ENCODE measurements around the gene TAF4B. TPM values are rescaled to one million over a fixed set of nuclear protein-coding genes. Genes with fewer than 3 reads are reported as not detected.

The TAF4B gene
- total RNA-seq, 1 donor = 5.1 TPM

- H3K79me2 ChIP-seq (ENCODE audit: insufficient read depth, low read length) = no peaks in the 10 kb centered on the region
- H3K4me3 ChIP-seq (ENCODE audit: insufficient read depth, low read length) = no peak overlapping the region
- H3K27ac ChIP-seq (ENCODE audit: low read depth, low read length) = peak overlapping the region; percentile 84
- peak overlapping the region; percentile 43 for H3K4me2 ChIP-seq (ENCODE audit: insufficient read depth, low read length)
- no peak overlapping the region for H2AFZ ChIP-seq (ENCODE audit: low read length)
- no peaks in the 10 kb centered on the region for H3K9me3 ChIP-seq (ENCODE audit: low read depth, low read length)
- no peak for TF ChIP-seq CTCF (IDR thresholded peaks at IDR 0.05; ENCODE audit: extremely low read depth, low read depth, low read length)
- H4K20me1 ChIP-seq (ENCODE audit: insufficient read depth, low read length) = no peaks in the 10 kb centered on the region
- H3K36me3 ChIP-seq (ENCODE audit: insufficient read depth, low read length) = no peaks in the 10 kb centered on the region
- H3K4me1 ChIP-seq (ENCODE audit: insufficient read depth, low read length) = peaks cover 18% of the 10 kb centered on the region
- DNase-seq (ENCODE audit: insufficient read length, low spot score, missing footprints) = no peak
- no peaks in the 10 kb centered on the region for H3K27me3 ChIP-seq (ENCODE audit: insufficient read depth, low read length)
Measured at GRCh38 chr18:26386441-26386840, 160.2 kb downstream of the TAF4B start.

DNA sequence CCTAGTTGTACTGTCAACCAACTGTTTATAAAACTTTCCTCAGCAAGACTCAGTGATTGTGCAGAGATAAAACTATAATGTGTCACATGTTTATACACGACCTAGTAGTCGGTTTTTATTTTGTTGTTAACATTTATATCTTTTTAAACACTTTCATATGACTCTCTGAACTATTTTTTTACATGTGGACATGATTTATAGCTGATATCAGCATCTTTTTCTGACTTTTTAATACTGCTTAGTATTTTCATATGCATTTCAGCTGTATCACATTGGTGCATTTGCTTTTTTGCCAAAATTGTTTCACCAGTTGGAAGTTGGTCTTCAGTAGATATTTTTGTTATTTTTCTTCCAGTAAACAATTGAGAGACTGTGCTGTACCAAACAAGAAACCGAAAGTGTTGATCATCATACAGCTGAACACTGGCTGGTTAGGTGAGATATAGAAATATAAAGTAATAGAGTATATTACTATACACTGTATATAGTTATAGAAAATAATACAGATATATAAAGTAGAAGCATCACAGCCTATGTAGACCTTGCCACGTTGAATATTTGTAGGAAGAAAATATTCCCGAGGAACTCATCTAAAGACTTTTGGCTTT lies 167.9 kb downstream of the TAF4B start:
- no peak overlapping the region for H3K4me2 ChIP-seq (ENCODE audit: insufficient read depth, low read length)
- TF ChIP-seq CTCF (IDR thresholded peaks at IDR 0.05; ENCODE audit: extremely low read depth, low read depth, low read length) = no peak
- H3K4me1 ChIP-seq (ENCODE audit: insufficient read depth, low read length) = no peaks in the 10 kb centered on the region
- H4K20me1 ChIP-seq (ENCODE audit: insufficient read depth, low read length) = no peaks in the 10 kb centered on the region
- H3K27me3 ChIP-seq (ENCODE audit: insufficient read depth, low read length) = no peaks in the 10 kb centered on the region
- H3K27ac ChIP-seq (ENCODE audit: low read depth, low read length) = no peak overlapping the region
- H3K79me2 ChIP-seq (ENCODE audit: insufficient read depth, low read length) = no peaks in the 10 kb centered on the region
- H3K36me3 ChIP-seq (ENCODE audit: insufficient read depth, low read length) = no peaks in the 10 kb centered on the region
- no peaks in the 10 kb centered on the region for H3K9me3 ChIP-seq (ENCODE audit: low read depth, low read length)
- H3K4me3 ChIP-seq (ENCODE audit: insufficient read depth, low read length) = no peak overlapping the region
- no peak overlapping the region for H2AFZ ChIP-seq (ENCODE audit: low read length)
- DNase-seq (ENCODE audit: insufficient read length, low spot score, missing footprints) = no peak

DNA sequence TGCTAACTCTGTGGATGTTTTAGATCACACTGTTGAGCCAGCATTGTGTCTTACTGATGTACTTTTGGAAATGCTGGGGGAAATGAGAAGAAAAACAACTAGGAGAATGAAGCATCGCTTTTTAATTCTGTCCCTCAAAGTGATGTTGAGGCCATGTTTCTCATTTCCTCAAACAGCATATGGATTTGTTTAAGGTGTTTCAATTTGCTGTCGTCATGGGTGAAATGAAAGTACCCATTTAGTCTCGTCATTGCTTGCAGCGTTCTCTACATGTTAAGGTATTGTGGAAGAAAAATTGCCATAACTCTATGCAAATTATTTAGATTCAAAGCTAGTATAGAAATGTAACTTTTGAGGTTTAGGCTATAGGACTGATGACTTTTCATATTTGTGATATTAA lies 170.8 kb downstream of the TAF4B start:
- no peak for TF ChIP-seq CTCF (IDR thresholded peaks at IDR 0.05; ENCODE audit: extremely low read depth, low read depth, low read length)
- no peak overlapping the region for H3K4me3 ChIP-seq (ENCODE audit: insufficient read depth, low read length)
- DNase-seq (ENCODE audit: insufficient read length, low spot score, missing footprints) = no peak
- no peaks in the 10 kb centered on the region for H3K9me3 ChIP-seq (ENCODE audit: low read depth, low read length)
- H3K4me1 ChIP-seq (ENCODE audit: insufficient read depth, low read length) = no peaks in the 10 kb centered on the region
- H2AFZ ChIP-seq (ENCODE audit: low read length) = no peak overlapping the region
- no peak overlapping the region for H3K4me2 ChIP-seq (ENCODE audit: insufficient read depth, low read length)
- H3K36me3 ChIP-seq (ENCODE audit: insufficient read depth, low read length) = no peaks in the 10 kb centered on the region
- H4K20me1 ChIP-seq (ENCODE audit: insufficient read depth, low read length) = no peaks in the 10 kb centered on the region
- no peaks in the 10 kb centered on the region for H3K27me3 ChIP-seq (ENCODE audit: insufficient read depth, low read length)
- H3K79me2 ChIP-seq (ENCODE audit: insufficient read depth, low read length) = no peaks in the 10 kb centered on the region
- H3K27ac ChIP-seq (ENCODE audit: low read depth, low read length) = no peak overlapping the region

DNA sequence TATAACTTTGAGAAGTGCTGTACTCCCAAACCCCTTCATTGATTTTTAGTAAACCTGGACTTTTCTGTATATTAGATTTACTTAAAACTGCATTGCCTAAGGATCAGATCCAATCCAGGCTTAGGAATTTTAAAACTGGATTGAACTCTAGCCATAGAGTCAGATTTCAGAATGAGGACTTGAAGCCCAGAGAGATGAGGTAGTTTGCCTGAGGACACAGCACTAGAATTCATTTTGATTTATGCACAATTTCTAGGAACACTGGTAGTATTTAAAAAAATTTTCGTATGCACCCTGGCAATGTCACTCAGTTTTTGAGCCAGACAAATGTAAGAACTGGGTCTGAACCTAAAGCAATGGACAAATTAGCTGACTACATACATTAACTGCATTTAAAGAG lies 177.2 kb downstream of the TAF4B start:
- Histone ChIP-seq H3K27ac (ENCODE audit: low read depth, low read length) (no peak overlapping the region), H3K4me2 (ENCODE audit: insufficient read depth, low read length) (no peak overlapping the region), H3K36me3 (ENCODE audit: insufficient read depth, low read length) (no peaks in the 10 kb centered on the region), H3K79me2 (ENCODE audit: insufficient read depth, low read length) (no peaks in the 10 kb centered on the region), H2AFZ (ENCODE audit: low read length) (no peak overlapping the region), H3K27me3 (ENCODE audit: insufficient read depth, low read length) (no peaks in the 10 kb centered on the region), H3K9me3 (ENCODE audit: low read depth, low read length) (no peaks in the 10 kb centered on the region), H4K20me1 (ENCODE audit: insufficient read depth, low read length) (no peaks in the 10 kb centered on the region), H3K4me1 (ENCODE audit: insufficient read depth, low read length) (no peaks in the 10 kb centered on the region), H3K4me3 (ENCODE audit: insufficient read depth, low read length) (no peak overlapping the region)
- DNase-seq (ENCODE audit: insufficient read length, low spot score, missing footprints) = no peak
- no peak for TF ChIP-seq CTCF (IDR thresholded peaks at IDR 0.05; ENCODE audit: extremely low read depth, low read depth, low read length)

All from osteoblast (primary cell).